ENCODE results near the gene CXXC4. TPM values are rescaled to one million over a fixed set of nuclear protein-coding genes. Genes with fewer than 3 reads are reported as not detected.

CXXC4 gene
- total RNA-seq, result 2.9 TPM

GRCh38 chr4:104494822-104495559 lies at the start of gene CXXC4:
Gene CXXC4, minus strand, starts transcription at chr4:104494894. Its CDS starts 3,092 bp downstream, at chr4:104491802.

Data from metanephros (tissue), 1 donor.